Lower lobe of right lung (tissue), 2 donors: ENCODE results near the gene ETV5. TPM values are rescaled to one million over a fixed set of nuclear protein-coding genes. Genes with fewer than 3 reads are reported as not detected.

Source experiments
- ATAC-seq, 2 donors: fragments of 200-7000 bp; cut with Tn5 transposase; one replicate each; pipeline ENCODE4 v1.9.1; 2020 to 2022; ENCODE audit warnings: mild to moderate bottlenecking in 2 of 2, moderate library complexity in 2 of 2
- DNase-seq: peaks from one replicate; pipeline ENCODE4 v3.0.0-alpha.2; 2020
- H3K27ac ChIP-seq: fragments of 200-600 bp; one replicate; pipeline ENCODE4 v1.8.0; 2022
- H3K27me3 ChIP-seq: fragments of 200-600 bp; one replicate; pipeline ENCODE4 v1.8.0; 2022; ENCODE audit warnings: low read depth
- H3K36me3 ChIP-seq: fragments of 200-600 bp; one replicate; pipeline ENCODE4 v1.8.0; 2022; ENCODE audit warnings: mild to moderate bottlenecking
- H3K4me1 ChIP-seq: fragments of 200-600 bp; one replicate; pipeline ENCODE4 v1.8.0; 2022
- H3K4me3 ChIP-seq: fragments of 200-600 bp; one replicate; pipeline ENCODE4 v1.8.0; 2022; ENCODE audit warnings: mild to moderate bottlenecking
- H3K9me3 ChIP-seq: fragments of 200-600 bp; one replicate; pipeline ENCODE4 v1.8.0; 2022
- CTCF ChIP-seq: fragments of 200-600 bp; IDR thresholded peaks from one replicate; pipeline ENCODE4 v1.8.0; 2022; ENCODE audit warnings: antibody characterized with exemption, mild to moderate bottlenecking
- intact Hi-C: fragments of 100-400 bp; cut with DNase I; formaldehyde crosslinking; loops from one replicate; pipeline ENCODE4 v1.11.0; 2022
- long read RNA-seq: library from polyadenylated mRNA; unstranded; transcript quantifications from one replicate; pipeline ENCODE4 v2.0.0, GENCODE V29; 2021
- total RNA-seq: library from RNA; stranded (reverse); fragmentation: NEBNext Ultra II Directional; extraction: Animal tissue kit (Norgen Biotek cat#: 25700); gene quantifications from one replicate; pipeline ENCODE4 v1.2.1, GENCODE V29; 2021
- donor health status: DM: no; HTN: yes; CAD: no; lungs with severe emphysema.

Gene ETV5
- total RNA-seq = 65.5 TPM
- long read RNA-seq, full-length matches to known transcripts = 13 of 41 reads
- long read RNA-seq, partial matches to known transcripts = 15 of 41 reads
- long read RNA-seq, other reads (novel, unspliced or antisense) = 13 of 41 reads

- Histone ChIP-seq H3K4me1 (peaks cover 38% of the 10 kb centered on the region), H3K9me3 (no peaks in the 10 kb centered on the region), H3K4me3 (peak within 1 kb of the TSS; percentile 77), H3K27me3 (peaks cover 10% of the 10 kb centered on the region), H3K27ac (peak within 1 kb of the TSS; percentile 87), H3K36me3 (peaks cover 5% of the 10 kb centered on the region)
- peak; percentile 99 for DNase-seq
- ATAC-seq = peak; percentile 96 to 97
- intact Hi-C loops = no loop called here
- no peak for TF ChIP-seq CTCF
Measured at GRCh38 chr3:186108941-186109865, at the start of gene ETV5. TSS of gene ETV5 (minus strand) at chr3:186109089. CDS start at chr3:186105868, 3,221 bp downstream.

- H3K27me3 ChIP-seq = no peaks in the 10 kb centered on the region
- intact Hi-C loops = no loop called here
- no peak overlapping the region for H3K4me3 ChIP-seq
- no peaks in the 10 kb centered on the region for H3K9me3 ChIP-seq
- no peaks in the 10 kb centered on the region for H3K4me1 ChIP-seq
- TF ChIP-seq CTCF = no peak
- no peak overlapping the region for H3K27ac ChIP-seq
- DNase-seq (no peak), ATAC-seq (no peak)
- H3K36me3 ChIP-seq = no peaks in the 10 kb centered on the region
Measured at GRCh38 chr3:186154641-186155040, 45.8 kb upstream of the ETV5 start.

GRCh38 chr3:186152889-186153292 is 44.0 kb upstream of the ETV5 start:
- Histone ChIP-seq H3K27ac (no peak overlapping the region), H3K4me1 (no peaks in the 10 kb centered on the region), H3K9me3 (no peaks in the 10 kb centered on the region), H3K27me3 (no peaks in the 10 kb centered on the region), H3K36me3 (no peaks in the 10 kb centered on the region), H3K4me3 (no peak overlapping the region)
- no peak for DNase-seq
- intact Hi-C loops = no loop called here
- no peak for TF ChIP-seq CTCF
- ATAC-seq = peak; percentile 70 to 84

- intact Hi-C loops = no loop called here
- no peaks in the 10 kb centered on the region for H3K9me3 ChIP-seq
- H3K4me1 ChIP-seq = no peaks in the 10 kb centered on the region
- no peak overlapping the region for H3K27ac ChIP-seq
- ATAC-seq = peak; percentile 34 to 41
- no peak overlapping the region for H3K4me3 ChIP-seq
- DNase-seq = no peak
- TF ChIP-seq CTCF = no peak
- H3K27me3 ChIP-seq = no peaks in the 10 kb centered on the region
- no peaks in the 10 kb centered on the region for H3K36me3 ChIP-seq
Measured at GRCh38 chr3:186152361-186152798, 43.5 kb upstream of the ETV5 start.

GRCh38 chr3:186151077-186151971 is 42.4 kb upstream of the ETV5 start:
- H3K4me1 ChIP-seq = no peaks in the 10 kb centered on the region
- H3K36me3 ChIP-seq = no peaks in the 10 kb centered on the region
- no peak overlapping the region for H3K4me3 ChIP-seq
- no peaks in the 10 kb centered on the region for H3K9me3 ChIP-seq
- no peak for DNase-seq
- no peaks in the 10 kb centered on the region for H3K27me3 ChIP-seq
- TF ChIP-seq CTCF = no peak
- no peak overlapping the region for H3K27ac ChIP-seq
- ATAC-seq = peak in 1 of 2 donors; percentile 44
- intact Hi-C loops = no loop called here
